Upper lobe of left lung (tissue), 6 donors: ENCODE data around the gene GADD45GIP1. TPM values are rescaled to one million over a fixed set of nuclear protein-coding genes. Genes with fewer than 3 reads are reported as not detected.
A peak's percentile ranks its signal among the peaks of the same experiment; 100 is the strongest.

Experiments used
- ATAC-seq, 2 donors: fragments of 200-7000 bp; cut with Tn5 transposase; one replicate each; pipeline ENCODE4 v1.9.1; 2022; ENCODE audit warnings: mild to moderate bottlenecking in 2 of 2, moderate library complexity in 2 of 2; ENCODE audit not compliant: low FRiP score in 2 of 2
- DNase-seq, 2 donors: peaks; one replicate each; pipeline ENCODE4 v3.0.0-alpha.2; 2019 to 2020
- H3K27ac ChIP-seq, 4 donors: fragments of 200-600 bp; sonication (generic); one replicate each; pipeline ENCODE4 v1.5.1; 2016 to 2019
- H3K27me3 ChIP-seq, 4 donors: fragments of 200-600 bp; sonication (generic); one replicate each; pipeline ENCODE4 v1.5.1; 2017 to 2019
- H3K36me3 ChIP-seq, 4 donors: fragments of 200-600 bp; sonication (generic); one replicate each; pipeline ENCODE4 v1.5.1; 2016 to 2019
- H3K4me1 ChIP-seq, 4 donors: fragments of 200-600 bp; sonication (generic); one replicate each; pipeline ENCODE4 v1.5.1; 2018 to 2019
- H3K4me3 ChIP-seq, 4 donors: fragments of 200-600 bp; sonication (generic); one replicate each; pipeline ENCODE4 v1.5.1; 2017 to 2019; ENCODE audit warnings: mild to moderate bottlenecking in 2 of 4, moderate library complexity in 1 of 4
- H3K9me3 ChIP-seq, 4 donors: fragments of 200-600 bp; sonication (generic); one replicate each; pipeline ENCODE4 v1.5.1; 2018 to 2019
- EP300 ChIP-seq, 4 donors: sonication (generic); formaldehyde crosslinking; IDR thresholded peaks; one replicate each; pipeline ENCODE4 v1.5.1; 2017; ENCODE audit warnings: antibody characterized with exemption in 4 of 4, control low read depth in 2 of 4
- POLR2A ChIP-seq, 4 donors: fragments of 450-650 bp; IDR thresholded peaks; one replicate each; pipeline ENCODE4 v1.5.1; 2016 to 2017; ENCODE audit warnings: antibody characterized with exemption in 4 of 4, mild to moderate bottlenecking in 2 of 4
- POLR2AphosphoS5 ChIP-seq, 2 donors: sonication (generic); formaldehyde crosslinking; IDR thresholded peaks; one replicate each; pipeline ENCODE4 v1.5.1; 2017; ENCODE audit warnings: antibody characterized with exemption in 2 of 2
- WGBS, 2 donors: methylation state at CpG; one replicate each; pipeline ENCODE4 v1.1.5; 2017 to 2018; 5-methylcytosine and 5-hydroxymethylcytosine counted together
- total RNA-seq, 6 donors: library from RNA; depleted of rRNA in 4 of 6; stranded (reverse); fragments of >200 nt in 4 of 6; gene quantifications; one replicate each; pipeline versions ENCODE4 v1.1.0 to v1.2.1, GENCODE V29; 2016 to 2021
- TF ChIP-seq, protein P1 (sequence below), 6 experiments: fragments of 450-650 bp in 4 of 6; fragments of 200-600 bp in 2 of 6; sonication (generic) in 2 of 6; IDR thresholded peaks; one replicate each; pipeline ENCODE4 v1.5.1; 2016 to 2019; ENCODE audit warnings: antibody characterized with exemption in 6 of 6
- donor health status: DM: no; HTN: no; CAD: no; lungs with moderate emphysema.
- donor health status: DM: no; HTN: yes; CAD: no; lungs with severe emphysema.

The GADD45GIP1 gene
- total RNA-seq, 6 donors from 2014 or later: 15.3 to 43.8 (median 26.6) TPM

- Histone ChIP-seq H3K9me3 (no peaks in the 10 kb centered on the region), H3K27me3 (peaks cover 0 to 3% (median 2%) of the 10 kb centered on the region in 4 donors), H3K4me1 (peaks cover 15 to 75% (median 54%) of the 10 kb centered on the region in 4 donors), H3K4me3 (peak overlapping the region in 2 of 4 donors; percentile 84 to 85), H3K36me3 (peaks cover 0 to 2% (median 0%) of the 10 kb centered on the region in 4 donors), H3K27ac (peak overlapping the region; percentile 90 to 94 (median 94))
- no peak for DNase-seq
- TF ChIP-seq POLR2AphosphoS5 (IDR thresholded peaks at IDR 0.05): no peak
- TF ChIP-seq, protein P1, sequence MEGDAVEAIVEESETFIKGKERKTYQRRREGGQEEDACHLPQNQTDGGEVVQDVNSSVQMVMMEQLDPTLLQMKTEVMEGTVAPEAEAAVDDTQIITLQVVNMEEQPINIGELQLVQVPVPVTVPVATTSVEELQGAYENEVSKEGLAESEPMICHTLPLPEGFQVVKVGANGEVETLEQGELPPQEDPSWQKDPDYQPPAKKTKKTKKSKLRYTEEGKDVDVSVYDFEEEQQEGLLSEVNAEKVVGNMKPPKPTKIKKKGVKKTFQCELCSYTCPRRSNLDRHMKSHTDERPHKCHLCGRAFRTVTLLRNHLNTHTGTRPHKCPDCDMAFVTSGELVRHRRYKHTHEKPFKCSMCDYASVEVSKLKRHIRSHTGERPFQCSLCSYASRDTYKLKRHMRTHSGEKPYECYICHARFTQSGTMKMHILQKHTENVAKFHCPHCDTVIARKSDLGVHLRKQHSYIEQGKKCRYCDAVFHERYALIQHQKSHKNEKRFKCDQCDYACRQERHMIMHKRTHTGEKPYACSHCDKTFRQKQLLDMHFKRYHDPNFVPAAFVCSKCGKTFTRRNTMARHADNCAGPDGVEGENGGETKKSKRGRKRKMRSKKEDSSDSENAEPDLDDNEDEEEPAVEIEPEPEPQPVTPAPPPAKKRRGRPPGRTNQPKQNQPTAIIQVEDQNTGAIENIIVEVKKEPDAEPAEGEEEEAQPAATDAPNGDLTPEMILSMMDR (IDR thresholded peaks at IDR 0.05): no peak
- TF ChIP-seq POLR2A (IDR thresholded peaks at IDR 0.05): no peak
- no peak for TF ChIP-seq EP300 (IDR thresholded peaks at IDR 0.05)
- no peak for ATAC-seq
- 73 to 81% methylated on average over 32 of the region's 32 CpGs for WGBS, 2 donors
Observed at GRCh38 chr19:12997967-12998940, 41.2 kb upstream of the GADD45GIP1 start.

GRCh38 chr19:12997179-12997966, 40.4 kb upstream of the GADD45GIP1 start:
- H3K27ac ChIP-seq: peak overlapping the region; percentile 90 to 94 (median 94)
- peak overlapping the region in 3 of 4 donors; percentile 69 to 85 (median 84) for H3K4me3 ChIP-seq
- 68 to 79% methylated on average over 15 to 18 of the region's 25 CpGs for WGBS, 2 donors
- peaks cover 0 to 2% (median 0%) of the 10 kb centered on the region in 4 donors for H3K36me3 ChIP-seq
- peaks cover 14 to 66% (median 45%) of the 10 kb centered on the region in 4 donors for H3K4me1 ChIP-seq
- ATAC-seq (peak in 1 of 2 donors; percentile 1), DNase-seq (peak in 1 of 2 donors; percentile 75)
- TF ChIP-seq, protein P1 (IDR thresholded peaks at IDR 0.05): no peak
- no peak for TF ChIP-seq POLR2AphosphoS5 (IDR thresholded peaks at IDR 0.05)
- no peak for TF ChIP-seq POLR2A (IDR thresholded peaks at IDR 0.05)
- TF ChIP-seq EP300 (IDR thresholded peaks at IDR 0.05): no peak
- peaks cover 0 to 3% (median 2%) of the 10 kb centered on the region in 4 donors for H3K27me3 ChIP-seq
- H3K9me3 ChIP-seq: no peaks in the 10 kb centered on the region

DNA sequence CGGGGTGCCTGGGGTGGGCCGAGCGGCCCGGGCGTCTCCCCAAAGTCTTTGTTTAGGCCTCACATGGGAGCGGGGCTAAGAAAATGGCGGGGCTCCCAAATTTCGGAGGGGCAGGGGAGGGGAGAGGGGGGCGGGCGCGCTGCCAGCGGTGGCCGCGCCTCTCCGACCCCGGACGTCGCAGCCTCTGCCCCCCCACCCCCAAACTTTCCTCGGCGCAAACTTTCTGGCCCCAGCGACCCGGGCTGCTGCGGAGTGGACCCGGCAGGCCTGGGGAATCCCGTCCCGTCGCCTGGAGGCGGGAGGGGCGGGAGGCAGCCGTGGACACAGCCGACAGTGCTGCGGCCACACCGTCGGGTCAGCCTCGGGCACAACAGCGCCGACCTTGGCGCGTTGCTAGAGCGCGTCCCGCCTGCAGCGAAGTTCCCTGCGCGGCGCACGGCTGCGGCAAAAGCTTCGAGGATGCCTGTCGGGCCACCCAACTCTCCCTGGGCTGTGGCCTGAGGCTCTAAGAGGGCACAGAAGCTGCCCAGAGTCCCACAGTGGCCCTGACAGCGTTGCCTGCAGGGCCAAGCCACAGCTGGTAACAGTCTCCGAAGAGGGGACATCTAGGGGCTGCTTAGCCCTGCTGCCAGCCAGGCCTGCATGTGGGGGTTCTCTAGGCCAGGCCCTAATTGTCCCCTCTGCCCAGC, 39.5 kb upstream of the GADD45GIP1 start:
- H3K4me3 ChIP-seq: peak overlapping the region; percentile 69 to 88 (median 84)
- no peaks in the 10 kb centered on the region for H3K9me3 ChIP-seq
- H3K27me3 ChIP-seq: peaks cover 0 to 3% (median 2%) of the 10 kb centered on the region in 4 donors
- WGBS, 2 donors: 4 to 36% methylated on average over 10 to 45 of the region's 52 CpGs
- DNase-seq: peak; percentile 48 to 89
- peak; percentile 44 to 66 for ATAC-seq
- H3K27ac ChIP-seq: peak overlapping the region; percentile 90 to 94 (median 94)
- TF ChIP-seq, protein P1 (IDR thresholded peaks at IDR 0.05): peak in 2 of 6 experiments; percentile 14 to 17
- TF ChIP-seq POLR2A (IDR thresholded peaks at IDR 0.05) (no peak), POLR2AphosphoS5 (IDR thresholded peaks at IDR 0.05) (peak; percentile 22 to 42), EP300 (IDR thresholded peaks at IDR 0.05) (no peak)
- H3K36me3 ChIP-seq: peaks cover 0 to 2% (median 0%) of the 10 kb centered on the region in 4 donors
- H3K4me1 ChIP-seq: peaks cover 14 to 58% (median 39%) of the 10 kb centered on the region in 4 donors
